Measurements from ENCODE around the gene SLC16A7. TPM values are rescaled to one million over a fixed set of nuclear protein-coding genes. Genes with fewer than 3 reads are reported as not detected.

SLC16A7 gene
- total and polyA plus RNA-seq, 9 of the 15 experiments (the other 6 are each of a cell fraction or from before 2014, with no cell fraction given) = 0.18 TPM; not detected in 8

DNA sequence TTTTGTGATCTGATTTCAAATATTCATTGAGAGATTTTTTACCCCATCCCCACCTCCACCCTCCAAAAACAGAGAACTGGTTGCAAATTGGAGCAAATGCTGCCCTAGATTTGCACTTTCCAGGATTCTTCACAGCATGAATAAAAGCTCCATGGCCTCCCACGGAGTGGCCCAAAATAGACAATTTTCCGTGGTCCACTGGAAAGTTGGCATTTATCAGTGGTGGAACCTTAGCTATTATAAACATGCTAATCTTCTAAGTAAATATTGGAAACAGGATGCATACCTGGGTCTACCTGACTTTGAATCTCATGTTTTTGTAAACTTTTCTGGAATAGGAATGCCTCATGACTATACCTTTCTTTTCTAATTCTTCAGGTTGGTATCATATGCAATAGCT is 123.9 kb downstream of the SLC16A7 start:
- no peak overlapping the region for H3K9ac ChIP-seq (ENCODE audit: insufficient read depth in 1 of 2, low read depth in 2 of 2, low read length in 2 of 2)
- no peak overlapping the region for H2AFZ ChIP-seq (ENCODE audit: low read depth, low read length)
- FAIRE-seq (no peak), DNase-seq (ENCODE audit: extremely low read depth in 1 of 4, low spot score in 3 of 4) (no peak), ATAC-seq (no peak)
- no peak overlapping the region for H3K4me2 ChIP-seq (ENCODE audit: insufficient read depth, low read length)
- H3K27ac ChIP-seq (ENCODE audit: extremely low read depth, low read depth, low read length) = no peak overlapping the region
- no peaks in the 10 kb centered on the region for H4K20me1 ChIP-seq (replicated peaks; ENCODE audit: control insufficient read depth, insufficient read depth, low read length)
- H3K36me3 ChIP-seq (ENCODE audit: control insufficient read depth, insufficient read depth, low read length) = no peaks in the 10 kb centered on the region
- 0% methylated on average over 2 of the region's 2 CpGs for WGBS (ENCODE audit: insufficient coverage, low coverage, missing lambda C conversion rate)
- no peak for TF ChIP-seq SRF (CRISPR knock-in tag; IDR thresholded peaks at IDR 0.05)
- no peak for TF ChIP-seq RFX1 (IDR thresholded peaks at IDR 0.05)
- TF ChIP-seq ZZZ3 (IDR thresholded peaks at IDR 0.05) = no peak
- TF ChIP-seq SRSF7 (optimal IDR thresholded peaks at IDR 0.05; ENCODE audit: low read depth, low read length) = no peak
- no peak for TF ChIP-seq MEF2D (tag; conservative IDR thresholded peaks at IDR 0.05; ENCODE audit: low read depth)
- no peak for TF ChIP-seq COPS2 (conservative IDR thresholded peaks at IDR 0.05)
- no peak for TF ChIP-seq HEY1 (CRISPR knock-in tag; IDR thresholded peaks at IDR 0.05; ENCODE audit: borderline replicate concordance)
- TF ChIP-seq RFX5 (IDR thresholded peaks at IDR 0.05; ENCODE audit: low read depth, low read length) = no peak
- no peak for TF ChIP-seq RBM39 (optimal IDR thresholded peaks at IDR 0.05; ENCODE audit: low read depth, low read length)
- no peak for TF ChIP-seq ZNF699 (CRISPR knock-in tag; IDR thresholded peaks at IDR 0.05; ENCODE audit: insufficient replicate concordance)
- no peak for TF ChIP-seq TCF7 (IDR thresholded peaks at IDR 0.05; ENCODE audit: borderline replicate concordance)
- no peak for TF ChIP-seq WHSC1 (IDR thresholded peaks at IDR 0.05; ENCODE audit: low read length)
- intact Hi-C loops (cut with micrococcal nuclease) (no loop called here), in situ Hi-C loops (cut with MboI) (no loop called here)
- no TSS peak for BruUV-seq (replicated peaks)
- POLR2A ChIA-PET = no interaction called here
- H3K9me3 ChIP-seq (replicated peaks; ENCODE audit: control insufficient read depth, insufficient read depth, low read depth, low read length) = no peaks in the 10 kb centered on the region
- H3K4me3 ChIP-seq = no peak overlapping the region
- no peaks in the 10 kb centered on the region for H3K79me2 ChIP-seq (ENCODE audit: control insufficient read depth, insufficient read depth, low read length)
- H3K4me1 ChIP-seq (replicated peaks in 1 of 2; ENCODE audit: control insufficient read depth in 2 of 2, insufficient read depth in 2 of 2, low read length in 2 of 2) = no peaks in the 10 kb centered on the region
- CTCF ChIA-PET (ENCODE audit: low intra/inter-chr PET ratio) = no interaction called here
- no peaks in the 10 kb centered on the region for H3K27me3 ChIP-seq (ENCODE audit: control insufficient read depth in 2 of 2, insufficient read depth in 2 of 2, low read length in 2 of 2)
- no peaks in the 10 kb centered on the region for H3K9me1 ChIP-seq (ENCODE audit: control insufficient read depth, insufficient read depth, low read length)
